Measurements from ENCODE around the gene ALK. TPM values are rescaled to one million over a fixed set of nuclear protein-coding genes. Genes with fewer than 3 reads are reported as not detected.

Gene ALK
- total RNA-seq, 1 donor from 2014 or later, result 0.14 TPM

DNA sequence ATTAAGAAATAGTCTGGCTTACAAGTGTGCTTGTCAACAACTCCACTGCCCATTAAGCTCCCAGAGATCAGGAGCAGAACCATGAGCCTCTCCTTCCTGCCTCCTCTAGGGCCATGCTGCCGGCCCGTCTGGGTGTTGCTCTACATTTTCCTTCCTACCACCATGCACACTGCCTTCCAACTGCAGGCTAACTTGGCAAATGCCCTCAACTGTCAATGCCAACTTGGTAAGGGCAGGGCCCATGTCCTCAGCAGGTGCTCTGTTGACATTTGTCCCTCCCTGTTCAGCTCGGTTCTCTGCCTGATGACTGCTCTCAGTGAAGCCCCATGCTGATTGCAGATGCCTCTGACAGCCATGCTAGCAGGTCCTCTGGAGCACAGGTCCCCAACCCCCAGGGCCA lies 345.2 kb downstream of the ALK start:
- TF ChIP-seq, protein P1, sequence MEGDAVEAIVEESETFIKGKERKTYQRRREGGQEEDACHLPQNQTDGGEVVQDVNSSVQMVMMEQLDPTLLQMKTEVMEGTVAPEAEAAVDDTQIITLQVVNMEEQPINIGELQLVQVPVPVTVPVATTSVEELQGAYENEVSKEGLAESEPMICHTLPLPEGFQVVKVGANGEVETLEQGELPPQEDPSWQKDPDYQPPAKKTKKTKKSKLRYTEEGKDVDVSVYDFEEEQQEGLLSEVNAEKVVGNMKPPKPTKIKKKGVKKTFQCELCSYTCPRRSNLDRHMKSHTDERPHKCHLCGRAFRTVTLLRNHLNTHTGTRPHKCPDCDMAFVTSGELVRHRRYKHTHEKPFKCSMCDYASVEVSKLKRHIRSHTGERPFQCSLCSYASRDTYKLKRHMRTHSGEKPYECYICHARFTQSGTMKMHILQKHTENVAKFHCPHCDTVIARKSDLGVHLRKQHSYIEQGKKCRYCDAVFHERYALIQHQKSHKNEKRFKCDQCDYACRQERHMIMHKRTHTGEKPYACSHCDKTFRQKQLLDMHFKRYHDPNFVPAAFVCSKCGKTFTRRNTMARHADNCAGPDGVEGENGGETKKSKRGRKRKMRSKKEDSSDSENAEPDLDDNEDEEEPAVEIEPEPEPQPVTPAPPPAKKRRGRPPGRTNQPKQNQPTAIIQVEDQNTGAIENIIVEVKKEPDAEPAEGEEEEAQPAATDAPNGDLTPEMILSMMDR (IDR thresholded peaks at IDR 0.05; ENCODE audit: borderline replicate concordance), result no peak
- intact Hi-C loops (cut with micrococcal nuclease), result no loop called here
- DNase-seq, result no peak
- H3K4me3 ChIP-seq, result no peak overlapping the region
- H3K27ac ChIP-seq (replicated peaks), result no peak overlapping the region
- peaks cover 63% of the 10 kb centered on the region for H3K27me3 ChIP-seq (ENCODE audit: low read depth)
- no peaks in the 10 kb centered on the region for H3K9me3 ChIP-seq (replicated peaks)
- peaks cover 3% of the 10 kb centered on the region for H3K4me1 ChIP-seq
- no peaks in the 10 kb centered on the region for H3K36me3 ChIP-seq

- no peaks in the 10 kb centered on the region for H3K9me3 ChIP-seq (replicated peaks)
- TF ChIP-seq, protein P1 (IDR thresholded peaks at IDR 0.05; ENCODE audit: borderline replicate concordance), result no peak
- no peak overlapping the region for H3K4me3 ChIP-seq
- no peak overlapping the region for H3K27ac ChIP-seq (replicated peaks)
- H3K4me1 ChIP-seq, result peaks cover 3% of the 10 kb centered on the region
- no peaks in the 10 kb centered on the region for H3K36me3 ChIP-seq
- H3K27me3 ChIP-seq (ENCODE audit: low read depth), result peaks cover 63% of the 10 kb centered on the region
- DNase-seq, result no peak
- intact Hi-C loops (cut with micrococcal nuclease), result no loop called here
Observed at GRCh38 chr2:29575370-29575890, 346.0 kb downstream of the ALK start.

- peaks cover 51% of the 10 kb centered on the region for H3K27me3 ChIP-seq (ENCODE audit: low read depth)
- no peaks in the 10 kb centered on the region for H3K36me3 ChIP-seq
- no peaks in the 10 kb centered on the region for H3K9me3 ChIP-seq (replicated peaks)
- no peak for DNase-seq
- no peak overlapping the region for H3K27ac ChIP-seq (replicated peaks)
- peaks cover 3% of the 10 kb centered on the region for H3K4me1 ChIP-seq
- H3K4me3 ChIP-seq, result no peak overlapping the region
- intact Hi-C loops (cut with micrococcal nuclease), result no loop called here
- TF ChIP-seq, protein P1 (IDR thresholded peaks at IDR 0.05; ENCODE audit: borderline replicate concordance), result no peak
Observed at GRCh38 chr2:29573612-29574011, 347.8 kb downstream of the ALK start.

DNA sequence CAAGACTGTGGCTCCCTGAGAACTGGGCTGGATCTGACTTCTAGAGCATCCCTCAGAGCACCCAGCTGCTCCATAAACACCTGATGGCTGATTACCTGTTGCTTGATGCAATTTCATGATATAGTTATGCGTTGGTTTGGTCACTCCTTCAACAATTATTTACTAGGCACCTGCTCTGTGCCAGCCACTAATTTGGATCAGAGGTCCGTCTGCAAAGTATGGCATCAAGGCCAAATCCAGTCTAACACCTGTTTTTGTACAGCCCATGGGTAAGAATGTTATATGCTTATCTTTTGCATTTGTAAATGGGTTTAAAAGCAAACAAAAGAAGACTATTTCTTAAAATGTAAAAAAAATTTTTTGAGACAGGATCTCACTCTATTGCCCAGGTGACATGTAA lies 348.2 kb downstream of the ALK start:
- Histone ChIP-seq H3K27me3 (ENCODE audit: low read depth) (peaks cover 51% of the 10 kb centered on the region), H3K4me3 (no peak overlapping the region), H3K9me3 (replicated peaks) (no peaks in the 10 kb centered on the region), H3K36me3 (no peaks in the 10 kb centered on the region), H3K27ac (replicated peaks) (no peak overlapping the region), H3K4me1 (peaks cover 3% of the 10 kb centered on the region)
- TF ChIP-seq, protein P1 (IDR thresholded peaks at IDR 0.05; ENCODE audit: borderline replicate concordance), result no peak
- intact Hi-C loops (cut with micrococcal nuclease), result no loop called here
- no peak for DNase-seq

DNA sequence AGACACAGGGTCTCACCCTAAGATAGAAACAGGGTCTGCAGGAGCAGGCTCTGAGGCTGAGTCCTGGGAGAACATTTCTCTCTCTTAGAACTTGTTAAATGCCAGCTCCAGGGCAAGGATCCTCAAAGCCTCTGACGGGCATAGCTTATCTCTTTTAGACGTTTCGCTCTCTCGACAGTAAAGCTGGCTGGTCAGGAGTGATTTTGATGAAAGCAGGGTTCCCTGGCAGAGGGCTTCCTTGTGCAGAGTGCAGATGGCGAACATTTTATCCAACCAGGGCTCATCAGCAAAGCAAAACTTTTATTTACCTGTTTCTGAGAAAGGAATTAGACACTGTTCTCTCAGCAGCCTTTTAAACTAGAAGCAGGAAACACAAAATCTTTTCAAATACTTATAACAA lies 350.8 kb downstream of the ALK start:
- TF ChIP-seq, protein P1 (IDR thresholded peaks at IDR 0.05; ENCODE audit: borderline replicate concordance), result no peak
- intact Hi-C loops (cut with micrococcal nuclease), result no loop called here

More for the DNA sequence above, 350.8 kb downstream of the ALK start:
- DNase-seq, result no peak
- Histone ChIP-seq H3K4me3 (no peak overlapping the region), H3K4me1 (no peaks in the 10 kb centered on the region), H3K9me3 (replicated peaks) (no peaks in the 10 kb centered on the region), H3K27me3 (ENCODE audit: low read depth) (peaks cover 52% of the 10 kb centered on the region), H3K36me3 (no peaks in the 10 kb centered on the region), H3K27ac (replicated peaks) (no peak overlapping the region)

Measured in left ventricle myocardium inferior (tissue), 1 donor.